22Rv1 (cell line): ENCODE data around the gene CHKB.

Experiments
- ZFX ChIP-seq: fragments of 450-650 bp; IDR thresholded peaks from 2 replicates; pipeline ENCODE4 v1.6.1; 2017; ENCODE audit warnings: antibody characterized with exemption, borderline replicate concordance
- TF ChIP-seq, protein P1 (sequence below): fragments of 450-650 bp; IDR thresholded peaks from 2 replicates; pipeline ENCODE4 v1.5.1; 2017; ENCODE audit warnings: mild to moderate bottlenecking

DNA sequence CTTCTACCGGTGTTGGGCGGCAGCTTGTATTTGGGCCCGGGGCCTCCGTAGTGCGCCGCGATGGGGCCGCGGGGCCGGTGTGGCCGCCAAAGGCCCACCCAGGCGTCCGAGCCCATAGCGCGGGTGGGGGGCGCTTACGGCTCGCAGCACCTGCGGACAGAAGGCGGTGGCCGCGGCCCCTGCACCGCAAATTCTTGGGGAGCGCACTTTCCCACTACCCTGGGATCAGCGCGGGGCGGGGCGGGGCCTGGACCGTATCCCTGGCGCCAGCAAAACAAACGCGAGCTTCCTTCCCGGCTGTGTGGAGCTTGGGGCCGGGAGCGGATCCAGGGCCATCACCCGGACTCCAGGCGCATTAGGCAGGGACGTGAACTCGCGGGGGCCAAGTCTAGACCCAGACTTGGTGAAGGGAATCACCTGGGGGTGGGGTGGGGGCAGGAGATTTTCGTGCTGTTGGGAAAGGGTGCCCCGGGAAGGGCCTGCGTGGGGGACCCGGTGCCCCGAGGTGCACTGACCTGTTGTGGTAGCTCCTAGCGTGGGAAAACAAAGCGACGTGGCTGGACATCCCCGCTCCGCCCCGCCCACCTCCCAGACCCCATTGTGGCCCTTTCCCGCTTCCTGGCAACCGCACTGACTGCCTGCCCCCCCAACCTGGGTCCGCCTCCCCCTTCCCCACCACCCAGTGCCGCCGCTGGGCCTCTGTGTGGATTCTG is 50.5 kb downstream of the CHKB start:
- TF ChIP-seq, protein P1, sequence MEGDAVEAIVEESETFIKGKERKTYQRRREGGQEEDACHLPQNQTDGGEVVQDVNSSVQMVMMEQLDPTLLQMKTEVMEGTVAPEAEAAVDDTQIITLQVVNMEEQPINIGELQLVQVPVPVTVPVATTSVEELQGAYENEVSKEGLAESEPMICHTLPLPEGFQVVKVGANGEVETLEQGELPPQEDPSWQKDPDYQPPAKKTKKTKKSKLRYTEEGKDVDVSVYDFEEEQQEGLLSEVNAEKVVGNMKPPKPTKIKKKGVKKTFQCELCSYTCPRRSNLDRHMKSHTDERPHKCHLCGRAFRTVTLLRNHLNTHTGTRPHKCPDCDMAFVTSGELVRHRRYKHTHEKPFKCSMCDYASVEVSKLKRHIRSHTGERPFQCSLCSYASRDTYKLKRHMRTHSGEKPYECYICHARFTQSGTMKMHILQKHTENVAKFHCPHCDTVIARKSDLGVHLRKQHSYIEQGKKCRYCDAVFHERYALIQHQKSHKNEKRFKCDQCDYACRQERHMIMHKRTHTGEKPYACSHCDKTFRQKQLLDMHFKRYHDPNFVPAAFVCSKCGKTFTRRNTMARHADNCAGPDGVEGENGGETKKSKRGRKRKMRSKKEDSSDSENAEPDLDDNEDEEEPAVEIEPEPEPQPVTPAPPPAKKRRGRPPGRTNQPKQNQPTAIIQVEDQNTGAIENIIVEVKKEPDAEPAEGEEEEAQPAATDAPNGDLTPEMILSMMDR: no peak
- TF ChIP-seq ZFX: no peak
